ENCODE measurements around the gene KLHL13.
"Not testable (repeated sequence)": the region's sequence is repeated elsewhere in the genome, so short reads cannot be mapped to it uniquely, and the experiment has no call there.

KLHL13 gene

GRCh38 chrX:117992192-117992723 lies 124.4 kb downstream of the KLHL13 start:
- DNase-seq, result no peak

GRCh38 chrX:117990438-117990837 lies 126.2 kb downstream of the KLHL13 start:
- no peak for DNase-seq

GRCh38 chrX:117989512-117989911 lies 127.1 kb downstream of the KLHL13 start:
- DNase-seq, result no peak

- no peak for DNase-seq
Observed at GRCh38 chrX:117987373-117987772, 129.2 kb downstream of the KLHL13 start.

GRCh38 chrX:117985241-117985640 lies 131.4 kb downstream of the KLHL13 start:
- no peak for DNase-seq

GRCh38 chrX:117982694-117983392 lies 133.8 kb downstream of the KLHL13 start:
- DNase-seq, result no peak

- no peak for DNase-seq
Observed at GRCh38 chrX:117978402-117978801, 138.2 kb downstream of the KLHL13 start.

GRCh38 chrX:117977526-117977925 lies 139.1 kb downstream of the KLHL13 start:
- no peak for DNase-seq

GRCh38 chrX:117973110-117973807 lies 143.4 kb downstream of the KLHL13 start:
- peak in 1 of 14 donors; percentile 16 for DNase-seq

- DNase-seq, result peak in 1 of 14 donors; percentile 1
Observed at GRCh38 chrX:117972711-117973109, 143.9 kb downstream of the KLHL13 start.

GRCh38 chrX:117969782-117970181 lies 146.8 kb downstream of the KLHL13 start:
- DNase-seq, result peak in 1 of 14 donors; percentile 1

- no peak for DNase-seq
Observed at GRCh38 chrX:117969328-117969727, 147.3 kb downstream of the KLHL13 start.

GRCh38 chrX:117959045-117959444 lies 157.6 kb downstream of the KLHL13 start:
- DNase-seq, result no peak

- DNase-seq, result no peak
Observed at GRCh38 chrX:117957128-117957527, 159.5 kb downstream of the KLHL13 start.

GRCh38 chrX:117939296-117939695 lies 177.3 kb downstream of the KLHL13 start:
- DNase-seq, result not testable (repeated sequence)

- no peak for DNase-seq
Observed at GRCh38 chrX:117936118-117936517, 180.5 kb downstream of the KLHL13 start.

- not testable (repeated sequence) for DNase-seq
Observed at GRCh38 chrX:117930116-117930515, 186.5 kb downstream of the KLHL13 start.

GRCh38 chrX:117919755-117920154 lies 196.9 kb downstream of the KLHL13 start:
- DNase-seq, result no peak

GRCh38 chrX:117910216-117910615 lies 206.4 kb downstream of the KLHL13 start:
- DNase-seq, result no peak

- no peak for DNase-seq
Observed at GRCh38 chrX:117898226-117898625, 218.4 kb downstream of the KLHL13 start.

GRCh38 chrX:117895418-117895817 lies 221.2 kb downstream of the KLHL13 start:
- DNase-seq, result no peak

GRCh38 chrX:117892469-117892868 lies 224.1 kb downstream of the KLHL13 start:
- no peak for DNase-seq

- no peak for DNase-seq
Observed at GRCh38 chrX:117871796-117872195, 244.8 kb downstream of the KLHL13 start.

- DNase-seq, result no peak
Observed at GRCh38 chrX:117860517-117860916, 256.1 kb downstream of the KLHL13 start.
